Calu3 (cell line): Measurements from ENCODE around the gene FAM89B. TPM values are rescaled to one million over a fixed set of nuclear protein-coding genes. Genes with fewer than 3 reads are reported as not detected.
A peak's percentile ranks its signal among the peaks of the same experiment; 100 is the strongest.

Experiments
- BruUV-seq: library from RNA; stranded (reverse); fragments of 400-500 nt; replicated peaks from 2 replicates; lab custom pipeline; 2021; lab: Mats Ljungman, UMichigan
- CTCF ChIA-PET: fragments of 300-600 bp; sonication (Branson Sonifier 250); formaldehyde crosslinking; loops from one replicate; lab custom pipeline; 2022; ENCODE audit warnings: antibody characterized with exemption; lab: Charles Lee
- DNase-seq: peaks from one replicate; pipeline ENCODE4 v3.0.0; 2022
- H3K27ac Mint-ChIP-seq: one replicate; pipeline ENCODE4 v1.8.0; 2022; ENCODE audit warnings: mixed read lengths; ENCODE audit not compliant: unreplicated experiment
- H3K27me3 Mint-ChIP-seq: one replicate; pipeline ENCODE4 v1.8.0; 2022; ENCODE audit warnings: mixed read lengths; ENCODE audit not compliant: unreplicated experiment
- H3K36me3 Mint-ChIP-seq: one replicate; pipeline ENCODE4 v1.8.0; 2022; ENCODE audit warnings: mild to moderate bottlenecking, moderate library complexity, mixed read lengths; ENCODE audit not compliant: insufficient read depth, unreplicated experiment
- H3K4me1 Mint-ChIP-seq: one replicate; pipeline ENCODE4 v1.8.0; 2022; ENCODE audit warnings: mild to moderate bottlenecking, low read depth, mixed read lengths; ENCODE audit not compliant: unreplicated experiment
- H3K4me3 Mint-ChIP-seq: one replicate; pipeline ENCODE4 v1.8.0; 2022; ENCODE audit warnings: mild to moderate bottlenecking, low read depth, moderate library complexity, mixed read lengths; ENCODE audit not compliant: unreplicated experiment
- H3K9me3 Mint-ChIP-seq: one replicate; pipeline ENCODE4 v1.8.0; 2022; ENCODE audit warnings: low read depth, mixed read lengths; ENCODE audit not compliant: unreplicated experiment
- intact Hi-C: fragments of 100-400 bp; cut with micrococcal nuclease; formaldehyde crosslinking; loops from one replicate; pipeline ENCODE4 v1.10.0; 2022; ENCODE audit not compliant: unreplicated experiment
- total RNA-seq: library from RNA; stranded (reverse); gene quantifications from 2 replicates; pipeline ENCODE4 v1.2.3, GENCODE V29; 2022
- TF ChIP-seq, protein P1 (sequence below): fragments of 200-600 bp; IDR thresholded peaks from one replicate; pipeline ENCODE4 v1.8.0; 2022; ENCODE audit warnings: antibody characterized with exemption; ENCODE audit not compliant: unreplicated experiment

The FAM89B gene
- total RNA-seq, 1 experiment from 2014 or later, result 29.8 TPM

GRCh38 chr11:65552388-65552951 lies 19.9 kb upstream of the FAM89B start:
- BruUV-seq, result no TSS peak
- no peaks in the 10 kb centered on the region for H3K9me3 Mint-ChIP-seq
- no peak for DNase-seq
- CTCF ChIA-PET, result interaction anchor here (0.7 to 1.3 kb wide), 2 partner anchors 11 to 20 kb away, joined by 3 to 4 read pairs; partner anchors contain the start of gene FAM89B
- H3K27me3 Mint-ChIP-seq, result no peaks in the 10 kb centered on the region
- intact Hi-C loops, result no loop called here
- peak overlapping the region; percentile 13 for H3K4me3 Mint-ChIP-seq
- peaks cover 76% of the 10 kb centered on the region for H3K36me3 Mint-ChIP-seq
- peaks cover 52% of the 10 kb centered on the region for H3K4me1 Mint-ChIP-seq
- H3K27ac Mint-ChIP-seq, result peak overlapping the region; percentile 11
- TF ChIP-seq, protein P1, sequence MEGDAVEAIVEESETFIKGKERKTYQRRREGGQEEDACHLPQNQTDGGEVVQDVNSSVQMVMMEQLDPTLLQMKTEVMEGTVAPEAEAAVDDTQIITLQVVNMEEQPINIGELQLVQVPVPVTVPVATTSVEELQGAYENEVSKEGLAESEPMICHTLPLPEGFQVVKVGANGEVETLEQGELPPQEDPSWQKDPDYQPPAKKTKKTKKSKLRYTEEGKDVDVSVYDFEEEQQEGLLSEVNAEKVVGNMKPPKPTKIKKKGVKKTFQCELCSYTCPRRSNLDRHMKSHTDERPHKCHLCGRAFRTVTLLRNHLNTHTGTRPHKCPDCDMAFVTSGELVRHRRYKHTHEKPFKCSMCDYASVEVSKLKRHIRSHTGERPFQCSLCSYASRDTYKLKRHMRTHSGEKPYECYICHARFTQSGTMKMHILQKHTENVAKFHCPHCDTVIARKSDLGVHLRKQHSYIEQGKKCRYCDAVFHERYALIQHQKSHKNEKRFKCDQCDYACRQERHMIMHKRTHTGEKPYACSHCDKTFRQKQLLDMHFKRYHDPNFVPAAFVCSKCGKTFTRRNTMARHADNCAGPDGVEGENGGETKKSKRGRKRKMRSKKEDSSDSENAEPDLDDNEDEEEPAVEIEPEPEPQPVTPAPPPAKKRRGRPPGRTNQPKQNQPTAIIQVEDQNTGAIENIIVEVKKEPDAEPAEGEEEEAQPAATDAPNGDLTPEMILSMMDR, result no peak

DNA sequence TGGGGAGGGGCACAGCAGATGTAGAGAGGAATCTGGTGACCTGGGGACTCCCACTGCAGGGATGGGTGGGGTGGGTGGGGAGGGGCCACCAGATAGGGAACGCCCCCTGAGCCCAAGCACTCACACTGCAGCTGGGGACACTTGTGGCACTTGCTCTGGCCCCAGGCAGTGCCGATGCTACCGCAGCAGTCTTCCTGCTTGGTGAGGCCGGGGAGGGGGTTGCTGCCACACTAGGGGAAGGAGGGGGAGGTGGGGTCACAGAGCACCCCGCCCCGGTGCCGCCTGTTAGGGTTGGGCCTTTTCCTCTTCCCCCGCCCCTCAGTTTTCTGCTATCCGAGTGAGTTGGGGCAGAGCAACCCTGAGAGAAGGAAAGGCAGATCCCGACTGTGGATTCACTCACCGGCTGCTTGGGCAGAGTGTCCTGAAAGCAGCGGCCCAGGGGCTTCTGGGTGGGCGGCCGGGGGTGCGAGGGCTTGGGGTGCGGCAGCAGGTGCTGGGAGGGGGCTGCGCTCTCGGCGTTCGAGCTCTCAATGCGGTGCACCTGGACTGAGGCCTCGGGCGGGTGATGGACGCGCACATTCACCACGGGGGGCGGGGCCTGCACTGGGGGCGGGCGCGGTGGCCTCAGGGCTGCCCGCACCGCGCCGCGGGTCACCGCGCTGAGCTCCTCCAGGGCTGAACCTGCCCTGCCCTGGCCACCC lies 18.9 kb upstream of the FAM89B start:
- no peak overlapping the region for H3K4me3 Mint-ChIP-seq
- H3K27me3 Mint-ChIP-seq, result no peaks in the 10 kb centered on the region
- H3K4me1 Mint-ChIP-seq, result peaks cover 52% of the 10 kb centered on the region
- DNase-seq, result no peak
- no peaks in the 10 kb centered on the region for H3K9me3 Mint-ChIP-seq
- no TSS peak for BruUV-seq
- TF ChIP-seq, protein P1, result no peak
- no peak overlapping the region for H3K27ac Mint-ChIP-seq
- intact Hi-C loops, result no loop called here
- H3K36me3 Mint-ChIP-seq, result peaks cover 75% of the 10 kb centered on the region
- CTCF ChIA-PET, result no interaction called here

- peak overlapping the region; percentile 77 for H3K4me3 Mint-ChIP-seq
- BruUV-seq, result no TSS peak
These were observed 18.1 kb upstream of the FAM89B start for GRCh38 chr11:65554057-65554818.

More at GRCh38 chr11:65554057-65554818, 18.1 kb upstream of the FAM89B start:
- no peaks in the 10 kb centered on the region for H3K9me3 Mint-ChIP-seq
- peak overlapping the region; percentile 85 for H3K27ac Mint-ChIP-seq
- TF ChIP-seq, protein P1, result no peak
- intact Hi-C loops, result no loop called here
- CTCF ChIA-PET, result interaction anchor here (0.5 kb wide), 1 partner anchor 62 kb away, joined by 3 read pairs; no protein-coding TSS in a partner anchor
- no peak for DNase-seq
- peaks cover 74% of the 10 kb centered on the region for H3K36me3 Mint-ChIP-seq
- no peaks in the 10 kb centered on the region for H3K27me3 Mint-ChIP-seq
- peaks cover 57% of the 10 kb centered on the region for H3K4me1 Mint-ChIP-seq
